GF-D8 (cell line): ENCODE measurements around the gene RGS11.

Source experiments
- DNase-seq: peaks from one replicate; lab custom pipeline; 2025; lab: John Stamatoyannopoulos, UW

RGS11 gene

DNA sequence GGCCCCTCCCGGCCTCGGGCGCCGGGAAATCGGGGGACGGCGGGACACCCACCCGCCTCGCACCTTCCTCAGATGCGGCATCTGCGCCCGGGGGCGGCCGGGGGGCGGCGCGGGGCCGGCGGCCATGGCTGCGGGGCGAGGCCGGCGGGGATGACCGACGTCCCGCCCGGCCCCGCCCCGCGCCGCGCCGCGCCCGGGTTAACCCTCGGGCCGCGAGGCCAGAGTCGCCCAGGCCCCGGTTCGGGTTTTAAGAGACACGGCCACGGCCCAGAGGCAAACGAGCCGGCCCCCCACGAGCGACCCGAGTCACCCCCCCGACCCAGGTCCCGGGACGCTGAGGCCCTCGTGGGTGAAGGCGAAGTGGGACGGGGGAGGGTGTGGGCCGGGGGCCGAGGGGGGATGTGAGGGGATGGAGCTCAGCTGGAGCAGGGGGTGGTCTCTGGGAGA, at the start of gene RGS11:
Gene RGS11 (minus strand): TSS at position 159 of the 447 bp plus-strand sequence. CDS start 33 bp downstream, at position 126.
- no peak for DNase-seq

- DNase-seq = peak; percentile 16
Measured at GRCh38 chr16:324451-325334, 48.9 kb upstream of the RGS11 start.

GRCh38 chr16:324201-324450, 48.4 kb upstream of the RGS11 start:
- DNase-seq = no peak

DNA sequence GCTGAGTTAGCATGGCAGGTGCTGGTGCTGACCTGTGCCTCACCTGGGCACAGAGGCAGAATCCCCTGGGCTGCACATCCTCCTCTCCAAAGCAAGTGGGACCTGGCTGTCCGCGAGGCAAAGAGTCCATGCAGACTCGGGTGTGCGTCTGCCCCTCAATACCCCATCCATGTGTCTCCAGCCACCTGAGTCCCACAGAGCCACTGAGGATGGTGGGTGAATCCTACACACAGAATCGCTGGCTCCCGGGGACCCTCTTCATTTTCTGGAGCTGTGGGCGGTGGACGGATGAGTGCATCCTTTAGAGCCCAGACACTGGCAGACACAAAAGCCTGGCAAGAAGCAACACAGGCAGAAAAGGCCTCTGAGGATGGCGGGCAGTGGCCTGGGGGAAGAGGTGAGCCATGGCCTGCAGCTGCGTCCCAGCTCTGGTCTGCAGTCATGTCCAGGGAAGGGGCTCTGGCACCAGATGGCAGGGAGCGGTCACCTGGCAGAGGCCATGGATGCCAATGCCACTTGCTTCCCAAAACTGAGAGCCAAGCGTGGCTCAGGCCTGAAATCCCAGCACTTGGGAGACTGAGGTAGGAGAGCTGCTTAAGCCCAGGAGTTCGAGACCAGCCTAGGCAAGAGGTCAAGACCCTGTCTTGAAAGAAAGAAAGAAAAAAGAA, 46.9 kb upstream of the RGS11 start:
- no peak for DNase-seq

- no peak for DNase-seq
Measured at GRCh38 chr16:321532-321931, 45.8 kb upstream of the RGS11 start.

DNA sequence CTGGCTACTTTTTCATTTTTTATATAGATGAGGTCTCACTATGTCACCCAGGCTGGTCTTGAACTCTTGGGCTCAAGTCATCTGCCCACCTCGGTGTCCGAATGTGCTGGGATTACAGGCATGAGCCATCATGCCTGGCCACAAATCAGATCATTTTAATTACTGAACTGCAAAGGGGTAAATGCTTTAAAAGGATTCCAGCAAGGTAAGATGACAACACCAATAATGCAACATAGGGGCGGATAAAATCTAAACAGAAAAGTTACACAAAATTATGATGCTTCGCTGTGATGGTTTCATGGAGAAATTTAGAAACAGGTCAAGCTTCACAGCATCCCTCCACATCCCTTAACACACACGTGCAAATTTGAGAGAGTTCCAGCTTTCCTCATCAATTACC, 44.5 kb upstream of the RGS11 start:
- DNase-seq = no peak

DNA sequence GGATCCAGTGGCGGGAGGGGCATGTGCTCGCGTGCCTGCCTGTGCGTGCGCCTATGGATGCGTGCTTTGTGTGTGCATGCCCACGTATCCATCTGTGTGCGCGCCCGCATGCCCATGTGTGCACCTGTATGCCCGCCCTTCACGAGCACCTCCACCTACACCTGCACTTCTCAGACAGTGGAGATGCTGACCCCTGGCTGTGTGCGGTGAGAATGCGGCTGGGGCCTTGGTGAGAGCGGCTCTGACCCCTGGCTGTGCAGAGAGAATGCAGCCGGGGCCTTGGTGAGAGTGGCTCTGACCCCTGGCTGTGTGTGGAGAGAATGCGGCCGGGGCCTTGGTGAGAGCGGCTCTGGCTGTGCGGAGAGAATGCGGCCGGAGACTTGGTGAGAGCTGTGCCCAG, 42.9 kb upstream of the RGS11 start:
- no peak for DNase-seq

DNA sequence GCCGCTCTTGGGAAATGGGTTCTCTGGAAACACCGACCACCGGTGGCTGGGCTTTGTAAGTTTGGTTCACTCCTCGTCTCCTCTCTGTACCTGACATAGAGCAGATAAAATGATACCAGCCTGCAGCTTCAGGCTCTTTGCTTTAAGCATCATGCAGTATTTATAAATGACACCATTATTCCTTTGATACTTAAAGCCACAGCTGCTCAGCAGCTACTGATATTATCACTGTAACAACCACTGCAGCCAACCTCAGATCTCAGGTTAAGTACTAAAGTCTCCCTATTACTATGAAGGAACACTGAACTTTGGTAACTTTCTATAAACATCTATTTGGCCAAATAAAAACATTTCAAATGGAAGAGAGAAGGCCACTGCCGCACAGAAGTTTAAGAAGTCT, 41.8 kb upstream of the RGS11 start:
- no peak for DNase-seq

GRCh38 chr16:316741-317464, 41.2 kb upstream of the RGS11 start:
- DNase-seq = no peak

- no peak for DNase-seq
Measured at GRCh38 chr16:314795-315299, 39.1 kb upstream of the RGS11 start.

DNA sequence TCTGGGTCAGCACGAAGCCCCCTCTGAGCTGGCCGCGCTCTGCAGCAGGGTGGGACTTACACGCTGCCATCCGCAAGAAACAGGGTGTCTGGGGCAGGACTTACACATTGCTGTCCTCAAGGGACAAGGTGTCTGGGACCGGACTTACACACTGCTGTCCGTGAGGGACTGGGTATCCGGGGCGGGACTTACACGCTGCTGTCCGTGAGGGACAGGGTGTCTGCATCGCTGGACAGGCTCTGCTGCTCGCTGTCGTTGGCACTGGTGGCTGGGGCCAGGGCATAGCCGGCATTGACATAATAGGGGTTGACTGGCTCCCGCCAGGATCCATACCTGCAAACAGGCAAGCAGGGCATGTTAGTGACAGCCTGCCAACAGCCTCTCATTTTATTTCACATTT, 38.6 kb upstream of the RGS11 start:
- DNase-seq = no peak

DNA sequence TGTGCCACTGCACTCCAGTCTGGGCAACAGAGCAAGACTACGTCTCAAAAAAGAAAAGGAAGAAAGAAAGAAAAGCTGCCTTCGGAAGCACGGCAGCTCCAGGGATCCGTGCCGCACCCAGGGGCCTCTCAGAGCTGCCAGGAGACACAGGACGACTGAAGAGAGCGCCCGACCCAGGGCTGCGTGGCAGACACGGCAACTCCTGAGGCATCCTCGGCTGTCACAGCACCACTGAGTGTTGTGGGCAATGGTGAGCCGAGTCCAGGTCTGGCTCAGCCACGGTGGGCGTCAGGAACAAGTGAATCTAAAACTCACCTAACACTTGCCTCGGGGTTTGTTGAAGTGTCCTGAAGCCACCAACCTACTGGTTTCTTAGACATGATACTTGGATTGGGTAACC, 36.0 kb upstream of the RGS11 start:
- DNase-seq = no peak

- no peak for DNase-seq
Measured at GRCh38 chr16:309476-309875, 33.7 kb upstream of the RGS11 start.

DNA sequence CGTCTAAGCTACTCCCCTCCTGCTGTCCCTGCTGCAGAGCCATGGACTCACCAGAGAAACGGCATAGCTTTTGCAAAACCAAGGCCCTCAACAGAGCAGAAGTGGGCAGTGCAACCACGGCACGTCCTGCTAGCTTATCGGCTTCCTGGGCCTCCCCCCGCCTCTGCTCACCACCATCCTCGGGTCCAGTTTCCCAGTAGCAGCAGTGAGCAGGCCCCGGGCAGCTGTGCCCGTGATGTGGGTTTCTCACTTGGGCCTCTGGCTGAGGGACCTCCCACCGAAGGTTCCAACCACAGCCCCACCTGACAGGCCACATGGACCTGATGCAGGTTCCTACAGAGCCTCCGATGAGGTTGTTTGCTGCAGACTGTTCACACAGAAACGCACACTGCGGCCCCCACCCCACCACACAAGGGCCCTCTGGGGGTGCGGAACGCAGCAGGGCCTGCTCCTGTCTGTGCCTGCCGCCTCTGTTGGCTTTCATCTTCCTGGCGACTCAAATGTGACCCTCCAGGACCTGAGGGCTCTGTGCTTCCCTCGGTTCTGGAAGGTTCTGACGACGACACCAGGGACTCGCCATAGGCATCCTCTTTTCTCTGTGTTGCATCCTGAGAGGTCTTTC, 32.1 kb upstream of the RGS11 start:
- DNase-seq = no peak

GRCh38 chr16:306911-307370, 31.2 kb upstream of the RGS11 start:
- DNase-seq = no peak

DNA sequence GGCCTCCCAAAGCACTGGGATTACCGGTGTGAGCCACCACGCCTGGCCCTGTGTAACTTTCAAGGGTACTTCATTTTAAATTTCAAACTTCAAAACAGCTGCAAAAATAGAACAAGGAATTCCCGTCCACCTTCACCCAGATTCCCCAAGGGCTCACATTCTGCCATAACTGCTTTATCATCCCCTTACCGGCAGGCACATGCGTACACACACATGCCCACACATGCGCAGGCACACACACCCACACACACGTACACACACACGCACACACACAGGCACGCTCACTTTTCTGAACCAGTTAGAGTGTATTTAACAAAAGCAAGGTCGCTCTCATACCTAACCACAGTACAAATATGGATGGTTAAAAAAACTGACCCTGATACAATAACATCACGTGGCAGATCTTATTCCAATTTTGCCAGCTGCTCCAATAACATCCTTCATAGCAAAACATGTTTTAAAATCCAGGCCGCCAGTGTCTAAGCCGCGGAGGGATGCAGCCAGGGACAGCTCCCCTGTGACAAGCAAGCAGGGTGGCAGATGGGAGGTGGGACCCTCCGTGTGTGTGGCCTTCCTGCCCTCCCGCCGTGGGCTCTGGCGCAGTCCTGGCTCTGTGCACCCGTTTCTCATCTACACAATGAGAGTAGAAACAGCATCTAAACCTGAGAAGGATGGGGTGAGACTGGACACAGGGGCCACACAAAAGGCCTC, 30.3 kb upstream of the RGS11 start:
- no peak for DNase-seq

DNA sequence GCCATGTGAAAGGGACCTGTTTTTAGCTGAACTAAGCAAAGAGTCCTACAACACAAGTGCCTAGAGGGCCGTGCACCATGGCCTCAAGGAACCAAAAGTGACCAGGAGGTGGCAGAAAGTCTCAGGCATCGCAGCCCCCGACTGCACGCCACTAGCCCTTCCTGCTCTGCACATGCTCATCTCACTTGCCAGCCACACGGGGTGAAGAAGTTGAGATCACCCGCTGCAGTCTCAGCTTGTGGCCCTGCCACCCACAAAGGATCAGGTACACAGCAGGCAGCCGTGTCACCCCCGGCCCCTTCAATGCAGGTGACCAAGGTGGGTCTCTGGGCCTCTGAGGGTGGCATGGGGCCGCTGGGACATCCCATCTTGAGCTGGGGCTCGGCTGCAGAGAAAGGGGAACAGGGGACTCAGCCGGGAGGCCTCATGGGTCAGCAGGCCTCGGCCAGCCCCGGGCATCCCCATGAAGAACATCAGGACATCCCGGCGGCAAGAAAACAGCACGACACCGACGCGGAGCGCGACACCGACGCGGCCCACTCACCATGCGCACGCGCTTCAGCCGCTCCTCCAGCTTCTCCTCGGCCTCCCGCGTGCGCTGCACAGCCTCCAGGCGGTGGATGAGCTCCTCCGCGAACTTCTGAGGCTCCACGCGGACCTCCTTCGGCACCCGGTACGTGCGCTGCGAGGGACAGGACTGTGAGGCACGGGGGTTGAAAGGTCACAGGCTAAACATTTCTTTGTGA, 28.2 kb upstream of the RGS11 start:
- DNase-seq = no peak

GRCh38 chr16:301950-302349, 26.2 kb upstream of the RGS11 start:
- no peak for DNase-seq

DNA sequence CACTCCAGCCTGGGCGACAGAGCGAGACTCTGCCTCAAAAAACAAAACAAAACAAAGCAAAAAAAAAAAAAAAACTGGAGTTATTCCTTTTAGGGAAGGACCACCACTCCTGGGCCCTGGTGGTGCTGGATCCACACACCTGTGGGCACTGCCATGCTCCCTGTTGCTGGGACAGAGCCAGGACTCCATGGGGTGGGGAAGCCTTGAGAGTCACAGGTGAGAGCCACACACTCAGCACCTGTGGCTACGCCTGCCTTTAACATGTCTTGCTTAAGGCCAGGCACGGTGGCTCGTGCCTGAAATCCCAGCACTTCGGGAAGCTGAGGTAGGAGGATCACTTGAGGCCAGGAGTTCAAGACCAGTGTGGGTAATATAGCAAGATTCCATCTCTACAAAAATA, 25.5 kb upstream of the RGS11 start:
- DNase-seq = no peak

DNA sequence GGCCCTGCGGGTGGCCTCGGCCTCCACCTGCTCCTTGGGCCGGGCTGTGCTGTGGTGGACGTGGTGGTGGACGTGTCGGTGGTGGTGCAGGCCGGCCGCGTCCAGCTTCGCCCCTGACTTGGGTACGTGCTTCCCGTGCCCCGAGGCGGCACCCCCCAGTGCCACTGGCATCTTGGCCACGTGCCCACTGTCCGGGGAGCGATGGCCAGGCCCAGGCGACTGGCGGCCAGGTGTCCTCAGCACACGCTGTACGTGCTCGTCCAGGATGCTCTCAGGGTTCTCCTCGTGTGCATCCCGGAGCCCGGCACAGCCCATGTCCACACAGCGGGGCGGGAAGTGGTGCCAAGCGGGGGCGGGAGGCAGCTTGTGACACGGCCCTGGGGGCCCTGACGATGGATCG, 22.1 kb upstream of the RGS11 start:
- DNase-seq = no peak
